ENCODE results near the gene XPO6. TPM values are rescaled to one million over a fixed set of nuclear protein-coding genes. Genes with fewer than 3 reads are reported as not detected.

The XPO6 gene
- total and polyA plus RNA-seq, 3 donors from 2014 or later, result 216 to 283 (median 238) TPM

DNA sequence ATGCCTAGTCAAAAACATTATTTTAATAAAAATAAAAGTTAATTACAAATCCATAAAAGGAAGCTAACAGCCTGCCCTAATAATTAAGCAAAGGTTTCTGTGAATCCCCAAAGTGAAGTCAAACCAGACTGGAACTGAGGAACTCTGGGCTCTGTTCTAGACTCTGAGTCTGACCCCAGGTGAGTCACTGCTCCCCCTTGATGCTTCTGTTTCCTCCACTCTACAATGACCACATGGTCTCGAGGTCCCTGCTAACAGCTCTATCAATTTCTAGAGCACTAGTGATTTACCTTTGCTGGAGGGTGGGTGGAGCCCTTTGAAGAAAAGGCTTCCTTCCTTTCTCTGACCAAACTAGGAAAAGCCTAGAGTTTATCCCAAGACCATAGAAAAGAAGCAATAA is 32.4 kb downstream of the XPO6 start:
- 88 to 100% methylated on average over 1 of the region's 1 CpG for WGBS, 2 donors
- no peaks in the 10 kb centered on the region for H3K36me3 ChIP-seq (ENCODE audit: low read depth, missing control alignments)

DNA sequence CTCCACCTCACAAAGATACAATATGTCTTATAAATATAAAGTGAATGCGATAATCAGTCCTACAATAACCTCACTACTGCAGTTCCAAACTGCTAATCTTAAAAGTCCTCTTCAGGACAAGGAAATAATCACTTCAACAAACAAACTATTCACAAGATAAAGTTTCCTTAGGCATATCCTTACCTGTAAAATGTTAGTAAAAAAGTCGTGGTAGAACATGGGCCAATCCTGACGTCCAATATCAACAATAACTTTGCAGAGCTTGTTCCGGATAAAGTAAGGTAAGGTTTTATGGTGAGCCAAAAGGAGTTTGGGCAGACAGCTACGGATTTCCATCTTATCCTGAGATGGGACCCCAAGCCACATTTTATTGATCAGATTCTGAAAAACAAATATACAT is 36.0 kb downstream of the XPO6 start:
- TF ChIP-seq, protein P1, sequence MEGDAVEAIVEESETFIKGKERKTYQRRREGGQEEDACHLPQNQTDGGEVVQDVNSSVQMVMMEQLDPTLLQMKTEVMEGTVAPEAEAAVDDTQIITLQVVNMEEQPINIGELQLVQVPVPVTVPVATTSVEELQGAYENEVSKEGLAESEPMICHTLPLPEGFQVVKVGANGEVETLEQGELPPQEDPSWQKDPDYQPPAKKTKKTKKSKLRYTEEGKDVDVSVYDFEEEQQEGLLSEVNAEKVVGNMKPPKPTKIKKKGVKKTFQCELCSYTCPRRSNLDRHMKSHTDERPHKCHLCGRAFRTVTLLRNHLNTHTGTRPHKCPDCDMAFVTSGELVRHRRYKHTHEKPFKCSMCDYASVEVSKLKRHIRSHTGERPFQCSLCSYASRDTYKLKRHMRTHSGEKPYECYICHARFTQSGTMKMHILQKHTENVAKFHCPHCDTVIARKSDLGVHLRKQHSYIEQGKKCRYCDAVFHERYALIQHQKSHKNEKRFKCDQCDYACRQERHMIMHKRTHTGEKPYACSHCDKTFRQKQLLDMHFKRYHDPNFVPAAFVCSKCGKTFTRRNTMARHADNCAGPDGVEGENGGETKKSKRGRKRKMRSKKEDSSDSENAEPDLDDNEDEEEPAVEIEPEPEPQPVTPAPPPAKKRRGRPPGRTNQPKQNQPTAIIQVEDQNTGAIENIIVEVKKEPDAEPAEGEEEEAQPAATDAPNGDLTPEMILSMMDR (IDR thresholded peaks at IDR 0.05), result no peak
- no peak for TF ChIP-seq POLR2A (IDR thresholded peaks at IDR 0.05)
- H3K27me3 ChIP-seq, result no peaks in the 10 kb centered on the region
- H3K36me3 ChIP-seq (ENCODE audit: low read depth, missing control alignments), result no peaks in the 10 kb centered on the region
- intact Hi-C loops (cut with DNase I; ENCODE audit: low total_unique reads), result no loop called here
- H3K27ac ChIP-seq, result no peak overlapping the region
- 85 to 87% methylated on average over 5 of the region's 5 CpGs for WGBS, 2 donors
- H3K4me1 ChIP-seq, result no peaks in the 10 kb centered on the region
- no peak for DNase-seq
- no peak overlapping the region for H3K4me3 ChIP-seq
- H3K9me3 ChIP-seq, result no peaks in the 10 kb centered on the region

More for the DNA sequence above, 32.4 kb downstream of the XPO6 start:
- intact Hi-C loops (cut with DNase I; ENCODE audit: low total_unique reads), result no loop called here
- Histone ChIP-seq H3K4me1 (peaks cover 20% of the 10 kb centered on the region), H3K27me3 (no peaks in the 10 kb centered on the region), H3K9me3 (no peaks in the 10 kb centered on the region), H3K4me3 (no peak overlapping the region), H3K27ac (no peak overlapping the region)
- no peak for TF ChIP-seq POLR2A (IDR thresholded peaks at IDR 0.05)
- TF ChIP-seq, protein P1 (IDR thresholded peaks at IDR 0.05), result no peak
- DNase-seq, result no peak

DNA sequence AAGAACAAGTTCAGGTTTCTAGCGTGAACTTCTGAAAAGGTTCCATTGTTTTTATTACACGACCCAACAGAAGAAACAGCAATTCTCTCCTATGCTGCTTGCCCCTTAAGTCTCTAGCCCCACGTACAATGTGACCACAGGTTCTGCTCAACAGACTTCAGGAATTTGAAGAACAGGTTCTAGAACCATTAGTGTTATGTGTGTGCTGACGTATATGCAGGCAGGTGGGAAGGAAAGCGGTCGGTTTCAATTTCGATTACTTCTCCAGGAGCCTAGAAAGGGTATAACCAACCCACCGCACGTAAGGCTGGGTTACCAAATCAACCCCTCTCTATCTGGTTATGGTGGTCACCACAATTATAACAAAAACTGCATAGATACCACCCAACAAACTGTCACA is 39.4 kb downstream of the XPO6 start:
- Histone ChIP-seq H3K4me1 (no peaks in the 10 kb centered on the region), H3K4me3 (no peak overlapping the region), H3K9me3 (no peaks in the 10 kb centered on the region), H3K36me3 (ENCODE audit: low read depth, missing control alignments) (no peaks in the 10 kb centered on the region), H3K27ac (no peak overlapping the region), H3K27me3 (no peaks in the 10 kb centered on the region)
- TF ChIP-seq, protein P1 (IDR thresholded peaks at IDR 0.05), result no peak
- TF ChIP-seq POLR2A (IDR thresholded peaks at IDR 0.05), result no peak
- DNase-seq, result no peak
- intact Hi-C loops (cut with DNase I; ENCODE audit: low total_unique reads), result no loop called here
- WGBS, 2 donors, result 82 to 87% methylated on average over 9 of the region's 9 CpGs

DNA sequence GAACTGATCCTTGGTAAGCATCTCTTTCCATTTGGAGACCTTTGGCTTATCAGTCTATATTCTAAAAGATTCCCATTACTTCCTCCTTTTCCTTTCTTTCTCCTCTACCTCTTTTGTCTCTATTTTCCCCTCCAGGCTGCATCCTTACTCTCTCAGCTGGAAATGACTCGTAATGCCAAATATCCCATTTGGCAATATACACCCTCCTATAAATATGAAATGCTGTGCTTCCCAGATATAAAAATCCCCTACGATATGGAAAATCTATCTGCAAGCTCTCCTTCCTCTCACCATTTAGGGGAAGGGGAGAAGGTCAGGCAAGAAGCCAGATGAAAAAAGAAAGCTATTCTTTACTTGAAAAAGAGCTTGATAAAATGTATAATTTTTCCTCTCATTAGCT is 39.9 kb downstream of the XPO6 start:
- Histone ChIP-seq H3K27ac (no peak overlapping the region), H3K4me1 (no peaks in the 10 kb centered on the region), H3K9me3 (no peaks in the 10 kb centered on the region), H3K4me3 (no peak overlapping the region), H3K36me3 (ENCODE audit: low read depth, missing control alignments) (no peaks in the 10 kb centered on the region), H3K27me3 (no peaks in the 10 kb centered on the region)
- intact Hi-C loops (cut with DNase I; ENCODE audit: low total_unique reads), result no loop called here
- no peak for TF ChIP-seq POLR2A (IDR thresholded peaks at IDR 0.05)
- TF ChIP-seq, protein P1 (IDR thresholded peaks at IDR 0.05), result no peak
- no peak for DNase-seq
- 87 to 90% methylated on average over 2 of the region's 2 CpGs for WGBS, 2 donors

DNA sequence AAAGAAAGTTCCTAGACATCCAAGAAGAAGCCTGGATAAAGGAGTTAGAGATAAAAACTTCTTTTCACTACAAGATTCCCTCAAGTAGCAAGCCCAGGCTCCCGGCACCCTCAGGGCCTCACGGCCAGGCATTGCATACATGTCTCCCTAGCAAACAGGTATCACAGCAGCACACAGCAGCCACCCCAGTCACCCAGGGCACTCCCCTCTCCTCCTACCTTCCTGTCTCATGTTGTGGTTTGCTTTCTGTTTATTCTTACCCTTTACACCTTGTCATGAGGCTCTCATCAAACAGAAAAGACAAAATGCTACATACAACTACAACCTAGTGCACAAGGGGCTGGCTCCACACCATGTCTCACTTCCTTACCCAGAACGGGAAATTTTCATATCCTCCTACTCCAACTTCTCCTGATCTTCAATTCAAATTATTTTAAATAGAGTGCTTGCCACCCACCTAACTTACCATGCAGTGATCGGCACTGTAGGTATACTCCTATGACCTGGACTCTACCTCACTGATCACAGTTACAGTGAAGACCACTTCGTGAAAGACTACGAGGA is 42.7 kb downstream of the XPO6 start:
- H3K4me3 ChIP-seq, result no peak overlapping the region
- no peaks in the 10 kb centered on the region for H3K9me3 ChIP-seq
- H3K36me3 ChIP-seq (ENCODE audit: low read depth, missing control alignments), result no peaks in the 10 kb centered on the region
- H3K27ac ChIP-seq, result no peak overlapping the region
- WGBS, 2 donors, result 90% methylated on average over 6 of the region's 6 CpGs
- intact Hi-C loops (cut with DNase I; ENCODE audit: low total_unique reads), result no loop called here
- TF ChIP-seq, protein P1 (IDR thresholded peaks at IDR 0.05), result no peak
- no peak for TF ChIP-seq POLR2A (IDR thresholded peaks at IDR 0.05)
- no peak for DNase-seq
- H3K27me3 ChIP-seq, result no peaks in the 10 kb centered on the region
- H3K4me1 ChIP-seq, result peaks cover 2% of the 10 kb centered on the region

All from testis (tissue), 3 donors.